ENCODE results near the gene AMH. TPM values are rescaled to one million over a fixed set of nuclear protein-coding genes. Genes with fewer than 3 reads are reported as not detected.

AMH gene
- total and polyA plus RNA-seq, 2 donors (not counting 1 experiment from before 2014, with no cell fraction given) = 0.03 to 0.33 TPM

- Histone ChIP-seq H3K9ac (ENCODE audit: insufficient read depth, low read length) (no peak overlapping the region), H3K27me3 (ENCODE audit: control insufficient read depth, insufficient read depth, low read length) (peaks cover 12% of the 10 kb centered on the region), H3K4me1 (ENCODE audit: control insufficient read depth, extremely low read depth, insufficient read depth, low read length) (peaks cover 4% of the 10 kb centered on the region), H3K36me3 (ENCODE audit: control insufficient read depth, insufficient read depth, low read length) (peaks cover 37% of the 10 kb centered on the region), H3K27ac (ENCODE audit: insufficient read depth, low read length) (no peak overlapping the region), H3K9me3 (ENCODE audit: control insufficient read depth, insufficient read depth, low read depth, low read length) (no peaks in the 10 kb centered on the region), H4K20me1 (ENCODE audit: control insufficient read depth, extremely low read depth, insufficient read depth, low read length) (no peaks in the 10 kb centered on the region), H3K4me3 (replicated peaks in 1 of 4; ENCODE audit: control extremely low read depth in 1 of 4, insufficient read depth in 1 of 4, low read depth in 3 of 4, low read length in 4 of 4) (no peak overlapping the region), H2AFZ (ENCODE audit: low read length) (no peak overlapping the region), H3K4me2 (ENCODE audit: extremely low read depth, insufficient read depth, low read length) (no peak overlapping the region), H3K79me2 (ENCODE audit: control insufficient read depth, insufficient read depth, low read length) (peaks cover 34% of the 10 kb centered on the region)
- TF ChIP-seq EZH2 (IDR thresholded peaks at IDR 0.05; ENCODE audit: low read length, missing control alignments) = no peak
- TF ChIP-seq CTCF (conservative IDR thresholded peaks at IDR 0.05 in 1 of 2, IDR thresholded peaks at IDR 0.05 in 1 of 2; ENCODE audit: low read depth in 1 of 2, low read length in 2 of 2) = no peak
- DNase-seq (ENCODE audit: low read depth in 2 of 2) = no peak
Observed at GRCh38 chr19:2246014-2246620, 3.0 kb upstream of the AMH start.

- H3K27ac ChIP-seq (ENCODE audit: insufficient read depth, low read length) = no peak overlapping the region
- H3K79me2 ChIP-seq (ENCODE audit: control insufficient read depth, insufficient read depth, low read length) = peaks cover 26% of the 10 kb centered on the region
- no peak overlapping the region for H2AFZ ChIP-seq (ENCODE audit: low read length)
- TF ChIP-seq CTCF (conservative IDR thresholded peaks at IDR 0.05 in 1 of 2, IDR thresholded peaks at IDR 0.05 in 1 of 2; ENCODE audit: low read depth in 1 of 2, low read length in 2 of 2) (no peak), EZH2 (IDR thresholded peaks at IDR 0.05; ENCODE audit: low read length, missing control alignments) (no peak)
- no peak overlapping the region for H3K4me2 ChIP-seq (ENCODE audit: extremely low read depth, insufficient read depth, low read length)
- no peaks in the 10 kb centered on the region for H3K9me3 ChIP-seq (ENCODE audit: control insufficient read depth, insufficient read depth, low read depth, low read length)
- H3K27me3 ChIP-seq (ENCODE audit: control insufficient read depth, insufficient read depth, low read length) = peaks cover 19% of the 10 kb centered on the region
- H4K20me1 ChIP-seq (ENCODE audit: control insufficient read depth, extremely low read depth, insufficient read depth, low read length) = no peaks in the 10 kb centered on the region
- H3K4me1 ChIP-seq (ENCODE audit: control insufficient read depth, extremely low read depth, insufficient read depth, low read length) = peaks cover 4% of the 10 kb centered on the region
- H3K9ac ChIP-seq (ENCODE audit: insufficient read depth, low read length) = no peak overlapping the region
- peak; percentile 32 to 57 for DNase-seq (ENCODE audit: low read depth in 2 of 2)
- no peak overlapping the region for H3K4me3 ChIP-seq (replicated peaks in 1 of 4; ENCODE audit: control extremely low read depth in 1 of 4, insufficient read depth in 1 of 4, low read depth in 3 of 4, low read length in 4 of 4)
- H3K36me3 ChIP-seq (ENCODE audit: control insufficient read depth, insufficient read depth, low read length) = peaks cover 37% of the 10 kb centered on the region
Observed at GRCh38 chr19:2246801-2247361, 2.2 kb upstream of the AMH start.

- Histone ChIP-seq H3K36me3 (ENCODE audit: control insufficient read depth, insufficient read depth, low read length) (peaks cover 33% of the 10 kb centered on the region), H3K79me2 (ENCODE audit: control insufficient read depth, insufficient read depth, low read length) (peaks cover 19% of the 10 kb centered on the region), H3K4me3 (replicated peaks in 1 of 4; ENCODE audit: control extremely low read depth in 1 of 4, insufficient read depth in 1 of 4, low read depth in 3 of 4, low read length in 4 of 4) (no peak overlapping the region), H3K27me3 (ENCODE audit: control insufficient read depth, insufficient read depth, low read length) (peaks cover 26% of the 10 kb centered on the region), H3K9ac (ENCODE audit: insufficient read depth, low read length) (no peak overlapping the region), H2AFZ (ENCODE audit: low read length) (no peak overlapping the region), H3K4me2 (ENCODE audit: extremely low read depth, insufficient read depth, low read length) (no peak overlapping the region), H4K20me1 (ENCODE audit: control insufficient read depth, extremely low read depth, insufficient read depth, low read length) (no peaks in the 10 kb centered on the region), H3K9me3 (ENCODE audit: control insufficient read depth, insufficient read depth, low read depth, low read length) (no peaks in the 10 kb centered on the region), H3K27ac (ENCODE audit: insufficient read depth, low read length) (peak overlapping the region; percentile 27), H3K4me1 (ENCODE audit: control insufficient read depth, extremely low read depth, insufficient read depth, low read length) (peaks cover 4% of the 10 kb centered on the region)
- no peak for DNase-seq (ENCODE audit: low read depth in 2 of 2)
- no peak for TF ChIP-seq CTCF (conservative IDR thresholded peaks at IDR 0.05 in 1 of 2, IDR thresholded peaks at IDR 0.05 in 1 of 2; ENCODE audit: low read depth in 1 of 2, low read length in 2 of 2)
- TF ChIP-seq EZH2 (IDR thresholded peaks at IDR 0.05; ENCODE audit: low read length, missing control alignments) = no peak
Observed at GRCh38 chr19:2247433-2248101, 1.6 kb upstream of the AMH start.

Measured in fibroblast of lung (primary cell).